RWPE1 (cell line): ENCODE measurements around the gene KHDC4.

Experiments
- CTCF ChIA-PET: fragments of 350-600 bp; sonication (Branson Sonifier 250); formaldehyde crosslinking; extraction: SDS; loops from one replicate; lab custom pipeline; 2021; lab: Yijun Ruan, JAX
- POLR2A ChIA-PET: fragments of 400-600 bp; formaldehyde crosslinking; extraction: SDS; loops from one replicate; lab custom pipeline; 2020; ENCODE audit warnings: antibody characterized with exemption; ENCODE audit not compliant: low non-redundant PET; lab: Yijun Ruan, JAX
- DNase-seq: peaks from one replicate; pipeline ENCODE4 v3.0.0; 2012; ENCODE audit warnings: low spot score
- H3K27ac ChIP-seq: fragments of 450-650 bp; 2 replicates; pipeline ENCODE4 v1.5.1; 2017
- TF ChIP-seq, protein P1 (sequence below): fragments of 450-650 bp; conservative IDR thresholded peaks from 2 replicates; pipeline ENCODE4 v1.5.1; 2017; ENCODE audit warnings: low read depth, mild to moderate bottlenecking

Gene KHDC4

DNA sequence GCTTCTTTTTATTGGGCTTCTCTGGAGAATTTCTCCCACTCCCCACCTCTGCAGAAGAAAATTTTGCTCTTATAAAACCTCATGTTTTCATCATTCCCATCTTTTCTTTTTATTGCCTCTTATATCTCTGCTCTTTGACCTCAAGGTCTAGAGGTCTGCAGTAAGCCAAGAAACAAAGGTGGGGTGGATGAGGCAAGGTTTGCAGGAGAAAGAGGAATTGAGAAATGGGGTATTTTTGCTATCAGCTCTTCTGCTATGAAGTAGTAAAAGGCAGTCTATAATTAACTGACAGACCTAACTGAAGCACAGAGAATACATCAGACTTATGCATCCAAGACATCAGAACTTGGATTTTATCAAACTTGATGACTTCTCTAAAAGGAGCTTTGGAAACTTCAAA lies 52.0 kb downstream of the KHDC4 start:
- H3K27ac ChIP-seq = no peak overlapping the region
- TF ChIP-seq, protein P1, sequence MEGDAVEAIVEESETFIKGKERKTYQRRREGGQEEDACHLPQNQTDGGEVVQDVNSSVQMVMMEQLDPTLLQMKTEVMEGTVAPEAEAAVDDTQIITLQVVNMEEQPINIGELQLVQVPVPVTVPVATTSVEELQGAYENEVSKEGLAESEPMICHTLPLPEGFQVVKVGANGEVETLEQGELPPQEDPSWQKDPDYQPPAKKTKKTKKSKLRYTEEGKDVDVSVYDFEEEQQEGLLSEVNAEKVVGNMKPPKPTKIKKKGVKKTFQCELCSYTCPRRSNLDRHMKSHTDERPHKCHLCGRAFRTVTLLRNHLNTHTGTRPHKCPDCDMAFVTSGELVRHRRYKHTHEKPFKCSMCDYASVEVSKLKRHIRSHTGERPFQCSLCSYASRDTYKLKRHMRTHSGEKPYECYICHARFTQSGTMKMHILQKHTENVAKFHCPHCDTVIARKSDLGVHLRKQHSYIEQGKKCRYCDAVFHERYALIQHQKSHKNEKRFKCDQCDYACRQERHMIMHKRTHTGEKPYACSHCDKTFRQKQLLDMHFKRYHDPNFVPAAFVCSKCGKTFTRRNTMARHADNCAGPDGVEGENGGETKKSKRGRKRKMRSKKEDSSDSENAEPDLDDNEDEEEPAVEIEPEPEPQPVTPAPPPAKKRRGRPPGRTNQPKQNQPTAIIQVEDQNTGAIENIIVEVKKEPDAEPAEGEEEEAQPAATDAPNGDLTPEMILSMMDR = no peak
- DNase-seq = no peak
- ChIA-PET POLR2A (interaction anchor here (0.9 kb wide), 1 partner anchor 9 kb away, joined by 3 read pairs; no protein-coding TSS in a partner anchor), CTCF (interaction anchor here (1.4 kb wide), 1 partner anchor 9 kb away, joined by 5 read pairs; no protein-coding TSS in a partner anchor)

DNA sequence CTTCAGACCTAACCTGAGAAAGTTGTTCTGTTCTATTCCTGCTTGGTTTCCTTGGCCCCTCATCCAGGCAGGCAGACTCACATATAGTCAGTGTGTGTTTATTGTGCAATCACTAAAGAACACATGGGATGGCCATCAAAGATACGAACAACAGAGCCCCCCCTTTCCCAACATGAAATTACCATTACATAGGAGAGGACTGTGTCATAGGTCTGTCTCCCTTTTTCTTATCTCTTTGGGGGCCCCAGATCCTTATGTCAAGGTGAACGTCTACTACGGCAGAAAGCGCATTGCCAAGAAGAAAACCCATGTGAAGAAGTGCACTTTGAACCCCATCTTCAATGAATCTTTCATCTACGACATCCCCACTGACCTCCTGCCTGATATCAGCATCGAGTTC lies 53.3 kb downstream of the KHDC4 start:
- no peak overlapping the region for H3K27ac ChIP-seq
- CTCF ChIA-PET = no interaction called here
- POLR2A ChIA-PET = interaction anchor here (0.6 kb wide), 1 partner anchor 51 kb away, joined by 3 read pairs; no protein-coding TSS in a partner anchor
- TF ChIP-seq, protein P1 = no peak
- no peak for DNase-seq

DNA sequence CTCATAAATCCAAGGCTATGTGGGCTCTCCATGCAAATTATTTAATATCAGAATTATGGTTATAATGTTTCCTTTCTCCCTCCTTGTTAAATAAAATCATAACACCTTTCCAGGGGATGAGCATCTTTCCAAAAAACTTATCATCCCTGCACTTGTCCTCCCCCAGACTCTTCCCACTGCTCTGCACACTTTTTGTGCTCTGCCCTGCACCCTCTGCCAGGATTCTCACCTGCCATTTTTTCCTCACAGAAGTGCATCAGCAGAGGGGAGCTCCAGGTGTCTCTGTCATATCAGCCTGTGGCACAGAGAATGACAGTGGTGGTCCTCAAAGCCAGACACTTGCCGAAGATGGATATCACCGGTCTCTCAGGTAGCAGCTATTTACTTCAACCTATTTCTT lies 54.0 kb downstream of the KHDC4 start:
- CTCF ChIA-PET = no interaction called here
- H3K27ac ChIP-seq = no peak overlapping the region
- DNase-seq = no peak
- POLR2A ChIA-PET = no interaction called here
- TF ChIP-seq, protein P1 = no peak

DNA sequence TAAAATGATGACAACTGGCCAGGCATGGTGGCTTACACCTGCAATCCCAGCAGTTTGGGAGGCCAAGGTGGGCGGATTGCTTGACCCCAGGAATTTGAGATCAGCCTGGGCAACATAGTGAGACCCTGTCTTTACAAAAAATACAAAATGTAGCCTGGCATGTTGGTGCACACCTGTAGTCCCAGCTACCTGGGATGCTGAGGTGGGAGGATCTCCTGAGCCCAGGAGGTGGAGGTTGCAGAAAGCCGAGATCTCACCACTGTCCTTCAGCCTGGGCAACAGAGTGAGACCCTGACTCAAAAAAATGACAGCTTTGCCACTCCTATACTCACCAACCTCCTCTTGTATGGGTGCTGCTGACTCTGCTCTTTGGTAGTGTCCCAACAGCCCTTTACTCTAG lies 56.3 kb downstream of the KHDC4 start:
- CTCF ChIA-PET = interaction anchor here (0.6 to 0.7 kb wide), 2 partner anchors 9 to 335 kb away, joined by 3 read pairs; partner anchors contain the start of gene PMF1
- DNase-seq = no peak
- no peak overlapping the region for H3K27ac ChIP-seq
- TF ChIP-seq, protein P1 = no peak
- POLR2A ChIA-PET = interaction anchor here (0.6 kb wide), 1 partner anchor 148 kb away, joined by 3 read pairs; no protein-coding TSS in a partner anchor

DNA sequence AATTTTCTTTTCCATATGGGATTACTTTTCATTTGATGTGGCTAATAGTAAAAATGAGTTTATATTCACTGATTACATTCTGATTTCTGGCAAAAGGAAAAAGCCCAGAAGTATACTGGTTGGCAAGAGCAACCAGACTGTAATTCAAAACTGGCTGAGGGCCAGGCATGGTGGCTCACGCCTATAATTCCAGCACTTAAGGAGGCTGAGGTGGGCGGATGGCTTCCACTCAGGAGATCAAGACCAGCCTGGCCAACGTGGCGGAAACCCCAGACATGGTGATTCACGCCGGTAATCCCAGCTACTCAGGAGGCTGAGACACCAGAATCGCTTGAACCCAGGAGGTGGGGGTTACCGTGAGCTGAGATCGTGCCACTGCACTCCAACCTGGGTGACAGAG lies 60.4 kb downstream of the KHDC4 start:
- DNase-seq = no peak
- H3K27ac ChIP-seq = no peak overlapping the region
- TF ChIP-seq, protein P1 = no peak
- POLR2A ChIA-PET = no interaction called here
- CTCF ChIA-PET = interaction anchor here (0.6 to 1.0 kb wide), 3 partner anchors 9 to 337 kb away, joined by 3 to 5 read pairs (median 4); no protein-coding TSS in a partner anchor

DNA sequence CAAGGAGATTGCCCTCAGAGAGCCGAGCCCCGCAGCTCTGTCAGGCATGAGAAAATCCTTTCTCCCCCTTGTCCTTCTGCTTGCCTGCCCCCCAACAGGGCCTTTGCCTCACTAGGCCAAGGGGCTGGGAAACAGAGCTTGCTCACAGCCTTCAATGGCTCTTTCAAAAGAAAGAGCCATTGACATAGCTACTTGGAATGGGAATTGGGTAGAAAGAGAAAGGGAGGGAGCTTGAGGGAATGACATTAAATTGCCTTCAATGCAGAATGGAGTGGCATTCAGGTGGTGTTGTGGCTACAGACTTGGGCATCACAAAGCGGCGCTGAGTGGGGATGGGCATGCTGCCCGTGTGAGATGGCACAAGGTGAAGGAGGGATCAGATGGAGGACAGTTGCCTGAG lies 61.7 kb downstream of the KHDC4 start:
- no peak for DNase-seq
- TF ChIP-seq, protein P1 = no peak
- POLR2A ChIA-PET = no interaction called here
- H3K27ac ChIP-seq = no peak overlapping the region
- CTCF ChIA-PET = no interaction called here
